Activated naive CD4-positive, alpha-beta T cell treated with anti-CD3 and anti-CD28 coated beads, Interleukin-2, amount 10 ng/mL, durations not matched to agents 7 days and 5 days (primary cell): Measurements from ENCODE around the gene ISM2.
"Not testable (repeated sequence)": the region's sequence is repeated elsewhere in the genome, so short reads cannot be mapped to it uniquely, and the experiment has no call there.

Experiments used
- CTCF ChIA-PET: fragments of 350-600 bp; sonication (Branson Sonifier 250); formaldehyde crosslinking; loops from one replicate; lab custom pipeline; 2021; ENCODE audit warnings: antibody characterized with exemption; lab: Charles Lee
- DNase-seq: peaks from one replicate; pipeline ENCODE4 v3.0.0-alpha.2; 2020
- H3K27ac Mint-ChIP-seq: one replicate; pipeline ENCODE4 v1.8.0; 2021; ENCODE audit warnings: mild to moderate bottlenecking, moderate library complexity, mixed read lengths
- H3K27me3 Mint-ChIP-seq: one replicate; pipeline ENCODE4 v1.8.0; 2021; ENCODE audit warnings: mild to moderate bottlenecking, mixed read lengths
- H3K36me3 Mint-ChIP-seq: one replicate; pipeline ENCODE4 v1.8.0; 2021; ENCODE audit warnings: mixed read lengths
- H3K4me1 Mint-ChIP-seq: one replicate; pipeline ENCODE4 v1.8.0; 2021; ENCODE audit warnings: mixed read lengths
- H3K4me3 Mint-ChIP-seq: one replicate; pipeline ENCODE4 v1.8.0; 2021; ENCODE audit warnings: mild to moderate bottlenecking, moderate library complexity, mixed read lengths
- H3K9me3 Mint-ChIP-seq: one replicate; pipeline ENCODE4 v1.8.0; 2021; ENCODE audit warnings: mixed read lengths

Gene ISM2

GRCh38 chr14:77498120-77498979 lies at the start of gene ISM2:
ISM2 (minus strand) TSS chr14:77498816; CDS start chr14:77498793, 23 bp downstream.
- peaks cover 73% of the 10 kb centered on the region for H3K27me3 Mint-ChIP-seq
- no peak within 1 kb of the TSS for H3K27ac Mint-ChIP-seq
- peaks cover 3% of the 10 kb centered on the region for H3K9me3 Mint-ChIP-seq
- peaks cover 7% of the 10 kb centered on the region for H3K4me1 Mint-ChIP-seq
- CTCF ChIA-PET = no interaction called here
- H3K4me3 Mint-ChIP-seq = peak within 1 kb of the TSS; percentile 63
- H3K36me3 Mint-ChIP-seq = no peaks in the 10 kb centered on the region
- peak; percentile 72 for DNase-seq

- Mint-ChIP-seq H3K9me3 (no peaks in the 10 kb centered on the region), H3K4me1 (peaks cover 9% of the 10 kb centered on the region), H3K27me3 (no peaks in the 10 kb centered on the region), H3K4me3 (no peak overlapping the region), H3K27ac (no peak overlapping the region), H3K36me3 (peaks cover 42% of the 10 kb centered on the region)
- no peak for DNase-seq
- CTCF ChIA-PET = no interaction called here
These were observed 49.0 kb upstream of the ISM2 start for GRCh38 chr14:77547512-77548180.

- DNase-seq, H3K4me3 Mint-ChIP-seq, H3K9me3 Mint-ChIP-seq, H3K27ac Mint-ChIP-seq, H3K27me3 Mint-ChIP-seq: not testable (repeated sequence)
- H3K36me3 Mint-ChIP-seq = peaks cover 35% of the 10 kb centered on the region
- CTCF ChIA-PET = interaction anchor here (1.0 to 1.9 kb wide), 2 partner anchors 85 to 1021 kb away, joined by 3 to 8 read pairs; no protein-coding TSS in a partner anchor
- peaks cover 18% of the 10 kb centered on the region for H3K4me1 Mint-ChIP-seq
These were observed 46.6 kb upstream of the ISM2 start for GRCh38 chr14:77545171-77545570.

- peaks cover 30% of the 10 kb centered on the region for H3K36me3 Mint-ChIP-seq
- H3K9me3 Mint-ChIP-seq = no peaks in the 10 kb centered on the region
- no peak for DNase-seq
- no peaks in the 10 kb centered on the region for H3K27me3 Mint-ChIP-seq
- CTCF ChIA-PET = interaction anchor here (1.0 kb wide), 1 partner anchor 85 kb away, joined by 3 read pairs; no protein-coding TSS in a partner anchor
- H3K4me1 Mint-ChIP-seq = peaks cover 18% of the 10 kb centered on the region
- no peak overlapping the region for H3K27ac Mint-ChIP-seq
- H3K4me3 Mint-ChIP-seq = no peak overlapping the region
These were observed 46.0 kb upstream of the ISM2 start for GRCh38 chr14:77544571-77544970.

- H3K9me3 Mint-ChIP-seq = no peaks in the 10 kb centered on the region
- DNase-seq = no peak
- CTCF ChIA-PET = interaction anchor here (0.7 to 1.0 kb wide), 2 partner anchors 65 to 85 kb away, joined by 3 read pairs; no protein-coding TSS in a partner anchor
- H3K4me3 Mint-ChIP-seq = no peak overlapping the region
- H3K36me3 Mint-ChIP-seq = peaks cover 28% of the 10 kb centered on the region
- no peak overlapping the region for H3K27ac Mint-ChIP-seq
- peaks cover 18% of the 10 kb centered on the region for H3K4me1 Mint-ChIP-seq
- no peaks in the 10 kb centered on the region for H3K27me3 Mint-ChIP-seq
These were observed 45.2 kb upstream of the ISM2 start for GRCh38 chr14:77543637-77544334.

- H3K4me1 Mint-ChIP-seq = peaks cover 18% of the 10 kb centered on the region
- peaks cover 23% of the 10 kb centered on the region for H3K36me3 Mint-ChIP-seq
- H3K9me3 Mint-ChIP-seq = no peaks in the 10 kb centered on the region
- CTCF ChIA-PET = no interaction called here
- DNase-seq = no peak
- no peaks in the 10 kb centered on the region for H3K27me3 Mint-ChIP-seq
- no peak overlapping the region for H3K4me3 Mint-ChIP-seq
- no peak overlapping the region for H3K27ac Mint-ChIP-seq
These were observed 44.6 kb upstream of the ISM2 start for GRCh38 chr14:77543240-77543551.

GRCh38 chr14:77542421-77543239 lies 44.0 kb upstream of the ISM2 start:
- Mint-ChIP-seq H3K4me3 (no peak overlapping the region), H3K27me3 (no peaks in the 10 kb centered on the region), H3K9me3 (no peaks in the 10 kb centered on the region), H3K36me3 (peaks cover 21% of the 10 kb centered on the region), H3K4me1 (peaks cover 18% of the 10 kb centered on the region), H3K27ac (peak overlapping the region; percentile 42)
- DNase-seq = no peak
- CTCF ChIA-PET = no interaction called here

- no peaks in the 10 kb centered on the region for H3K9me3 Mint-ChIP-seq
- H3K4me1 Mint-ChIP-seq = peaks cover 18% of the 10 kb centered on the region
- DNase-seq = no peak
- peaks cover 21% of the 10 kb centered on the region for H3K36me3 Mint-ChIP-seq
- CTCF ChIA-PET = interaction anchor here (0.7 kb wide), 1 partner anchor 9 kb away, joined by 3 read pairs; no protein-coding TSS in a partner anchor
- H3K27ac Mint-ChIP-seq = no peak overlapping the region
- H3K27me3 Mint-ChIP-seq = no peaks in the 10 kb centered on the region
- no peak overlapping the region for H3K4me3 Mint-ChIP-seq
These were observed 43.3 kb upstream of the ISM2 start for GRCh38 chr14:77541905-77542304.

- H3K27ac Mint-ChIP-seq, H3K27me3 Mint-ChIP-seq, H3K9me3 Mint-ChIP-seq, H3K4me1 Mint-ChIP-seq, CTCF ChIA-PET, DNase-seq, H3K4me3 Mint-ChIP-seq: not testable (repeated sequence)
- H3K36me3 Mint-ChIP-seq = peaks cover 23% of the 10 kb centered on the region
These were observed 38.3 kb upstream of the ISM2 start for GRCh38 chr14:77536951-77537350.

GRCh38 chr14:77531071-77531470 lies 32.5 kb upstream of the ISM2 start:
- Mint-ChIP-seq H3K27ac (no peak overlapping the region), H3K4me3 (no peak overlapping the region), H3K4me1 (peaks cover 8% of the 10 kb centered on the region), H3K9me3 (no peaks in the 10 kb centered on the region), H3K36me3 (peaks cover 28% of the 10 kb centered on the region), H3K27me3 (no peaks in the 10 kb centered on the region)
- no peak for DNase-seq
- CTCF ChIA-PET = no interaction called here

GRCh38 chr14:77529963-77530362 lies 31.3 kb upstream of the ISM2 start:
- Mint-ChIP-seq H3K4me1 (peaks cover 8% of the 10 kb centered on the region), H3K4me3 (no peak overlapping the region), H3K36me3 (peaks cover 18% of the 10 kb centered on the region), H3K27me3 (no peaks in the 10 kb centered on the region), H3K27ac (no peak overlapping the region), H3K9me3 (no peaks in the 10 kb centered on the region)
- no peak for DNase-seq
- CTCF ChIA-PET = no interaction called here

GRCh38 chr14:77529213-77529612 lies 30.6 kb upstream of the ISM2 start:
- H3K27me3 Mint-ChIP-seq = no peaks in the 10 kb centered on the region
- H3K4me3 Mint-ChIP-seq = no peak overlapping the region
- H3K4me1 Mint-ChIP-seq = peaks cover 8% of the 10 kb centered on the region
- no peak for DNase-seq
- H3K27ac Mint-ChIP-seq = no peak overlapping the region
- CTCF ChIA-PET = interaction anchor here (1.3 kb wide), 1 partner anchor 377 kb away, joined by 3 read pairs; no protein-coding TSS in a partner anchor
- no peaks in the 10 kb centered on the region for H3K9me3 Mint-ChIP-seq
- H3K36me3 Mint-ChIP-seq = peaks cover 16% of the 10 kb centered on the region

GRCh38 chr14:77528701-77529100 lies 30.1 kb upstream of the ISM2 start:
- H3K9me3 Mint-ChIP-seq, H3K4me1 Mint-ChIP-seq, H3K4me3 Mint-ChIP-seq, H3K27ac Mint-ChIP-seq, DNase-seq, H3K27me3 Mint-ChIP-seq: not testable (repeated sequence)
- CTCF ChIA-PET = interaction anchor here (1.1 to 1.3 kb wide), 2 partner anchors 16 to 377 kb away, joined by 3 read pairs; no protein-coding TSS in a partner anchor
- peaks cover 19% of the 10 kb centered on the region for H3K36me3 Mint-ChIP-seq
